HG03095 (cell line): ENCODE data around the gene GSE1.

Experiments
- ATAC-seq: cut with Tn5 transposase; IDR thresholded peaks from one replicate; pipeline ENCODE4 v1.9.1; 2021; ENCODE audit warnings: moderate library complexity; ENCODE audit not compliant: unreplicated experiment

Gene GSE1

DNA sequence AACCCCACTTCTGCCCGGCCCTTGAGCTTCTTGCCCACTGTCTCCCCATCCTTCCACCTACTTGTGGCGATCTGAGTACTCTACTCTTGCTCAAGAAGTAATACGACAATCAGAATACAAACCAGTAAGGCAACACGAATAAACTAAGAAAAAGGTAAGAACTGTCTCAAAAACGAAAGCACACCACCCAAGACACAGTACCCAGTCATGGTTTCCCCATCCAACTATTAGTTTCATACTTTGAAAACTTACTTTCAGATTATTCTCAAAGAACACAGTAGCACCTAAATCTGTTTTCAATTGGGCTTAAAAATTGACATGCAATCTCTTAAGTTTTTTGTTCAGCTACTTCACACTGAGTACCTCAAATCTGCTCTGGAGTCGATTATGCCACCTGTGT, 61.7 kb downstream of the GSE1 start:
- no peak for ATAC-seq

DNA sequence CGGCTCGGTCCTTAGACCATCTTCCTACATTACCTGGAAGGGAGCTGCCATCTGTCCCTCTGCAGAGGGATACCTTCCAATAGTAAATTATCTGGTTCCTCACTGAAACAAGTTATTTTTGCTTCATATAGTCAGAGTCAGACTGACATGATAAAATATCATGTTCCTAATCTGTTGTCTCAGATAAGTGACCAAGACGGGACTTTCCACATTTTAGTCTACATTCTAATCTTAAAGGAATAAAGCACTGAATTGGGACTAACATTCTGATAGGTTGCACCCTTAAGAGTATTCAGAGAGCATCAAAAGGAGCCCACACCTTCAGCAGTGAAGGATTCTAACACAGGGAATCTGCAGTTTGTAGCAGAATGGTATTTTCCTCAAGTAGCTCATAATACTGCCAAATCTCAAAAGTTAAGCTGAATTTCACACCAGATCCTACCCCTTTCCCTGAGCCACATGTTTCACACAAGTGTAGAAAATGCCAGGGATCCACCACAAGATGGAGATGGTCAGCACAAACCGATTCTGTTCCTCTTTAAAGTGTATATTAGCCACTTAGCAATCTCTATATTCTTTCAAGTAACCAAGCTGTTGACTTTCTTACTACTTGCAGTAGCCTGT, 62.2 kb downstream of the GSE1 start:
- no peak for ATAC-seq

DNA sequence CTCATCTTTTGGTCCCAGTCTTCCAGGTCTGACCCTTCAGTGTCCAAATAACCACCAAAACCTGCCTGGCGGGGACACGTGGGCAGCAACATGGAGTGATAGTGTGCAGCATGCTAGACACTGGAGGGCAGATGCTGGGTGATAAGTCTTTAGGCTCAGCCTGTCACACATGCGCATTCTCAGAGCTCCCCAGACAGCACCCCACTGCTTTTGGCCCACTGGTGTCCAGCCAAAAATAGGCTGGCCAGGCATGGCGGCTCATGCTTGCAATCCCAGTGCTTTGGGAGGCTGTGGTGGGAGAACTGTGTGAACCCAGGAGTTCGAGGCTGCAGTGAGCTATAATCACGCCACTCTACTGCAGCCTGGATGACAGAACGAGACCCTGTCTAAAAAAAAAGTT, 63.3 kb downstream of the GSE1 start:
- ATAC-seq: no peak

DNA sequence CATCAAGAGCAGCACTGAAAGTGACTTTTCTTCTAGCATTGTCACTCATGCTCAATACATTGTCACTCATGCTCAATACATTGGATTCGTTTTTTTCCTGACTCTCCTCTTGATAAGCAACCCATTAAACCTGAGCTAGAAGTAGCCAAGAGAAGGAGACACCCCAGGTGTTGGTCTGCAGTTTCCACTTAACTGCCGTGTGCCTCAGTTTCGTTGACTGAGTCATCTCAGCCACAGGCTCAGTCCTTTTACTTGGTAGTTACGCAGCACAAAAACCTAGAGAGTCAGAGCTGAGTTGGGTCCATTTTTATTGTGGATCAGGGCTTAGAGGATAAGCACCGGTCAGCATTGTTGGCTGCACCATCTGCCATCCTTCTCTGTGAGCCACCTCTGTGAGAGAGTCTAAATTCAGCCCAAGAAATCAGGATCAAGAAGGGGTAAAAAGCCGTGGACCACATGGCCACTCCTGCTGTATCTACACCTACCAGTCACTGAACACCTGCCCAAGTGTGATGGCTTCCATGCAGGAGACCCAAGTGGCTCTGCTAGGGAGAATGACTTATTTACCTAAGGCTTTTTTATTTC, 64.4 kb downstream of the GSE1 start:
- no peak for ATAC-seq

DNA sequence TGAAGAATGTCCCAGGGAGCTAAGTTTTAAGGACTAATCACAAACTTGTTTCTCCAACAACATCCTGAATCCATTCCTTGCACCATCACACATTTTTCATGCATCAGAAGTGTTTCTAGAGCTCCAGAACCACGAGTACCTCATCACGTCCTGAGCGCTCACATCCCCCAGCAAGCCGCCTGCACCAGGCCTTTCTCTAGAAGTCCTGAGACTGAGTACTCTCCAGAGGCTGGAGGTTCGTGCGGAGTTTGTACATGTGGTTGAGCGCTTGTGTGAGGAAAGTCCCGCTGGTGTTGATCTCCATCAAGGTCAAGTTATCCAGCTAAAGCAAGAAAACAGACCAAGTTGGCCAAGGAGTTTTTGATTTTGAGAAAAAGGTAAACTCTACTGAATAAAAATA, 64.9 kb downstream of the GSE1 start:
- no peak for ATAC-seq

DNA sequence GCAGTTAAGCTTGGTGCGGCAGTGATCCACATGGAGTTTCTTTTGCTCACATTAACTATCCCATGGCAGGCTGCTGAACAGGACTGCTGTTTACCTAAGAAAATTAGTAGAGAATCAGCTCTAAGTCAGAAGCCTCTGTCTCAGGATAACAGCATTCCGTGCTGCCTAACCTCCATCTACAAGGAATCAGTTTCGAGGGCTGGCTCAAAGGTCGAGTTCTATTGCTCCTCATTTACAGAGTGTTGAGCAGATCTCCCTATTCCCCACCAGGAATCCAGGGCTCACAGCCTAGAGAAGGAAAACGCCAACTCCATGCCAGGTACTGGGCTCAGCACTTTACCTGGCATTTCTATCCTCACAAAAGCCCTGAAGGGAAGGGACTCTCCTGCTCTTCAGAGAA, 65.7 kb downstream of the GSE1 start:
- ATAC-seq: no peak

DNA sequence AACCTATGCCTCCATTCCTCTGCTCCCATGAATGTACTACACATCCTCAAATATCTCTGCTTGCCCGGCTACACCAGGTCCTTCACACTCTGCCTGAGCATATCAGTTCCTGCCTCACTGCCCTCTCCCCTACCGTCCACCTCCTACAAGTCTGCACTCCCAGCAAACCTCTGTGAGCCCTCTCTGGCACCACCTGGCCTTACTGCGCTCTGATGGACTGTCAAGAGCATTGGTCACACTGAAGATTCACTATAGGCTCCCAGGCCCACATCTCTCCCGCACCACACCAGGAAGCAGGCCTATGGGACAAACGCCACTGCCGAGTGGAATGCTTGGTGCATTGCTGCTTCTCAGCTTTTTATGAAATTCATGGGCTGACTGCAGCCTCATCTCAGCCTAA, 66.7 kb downstream of the GSE1 start:
- no peak for ATAC-seq

DNA sequence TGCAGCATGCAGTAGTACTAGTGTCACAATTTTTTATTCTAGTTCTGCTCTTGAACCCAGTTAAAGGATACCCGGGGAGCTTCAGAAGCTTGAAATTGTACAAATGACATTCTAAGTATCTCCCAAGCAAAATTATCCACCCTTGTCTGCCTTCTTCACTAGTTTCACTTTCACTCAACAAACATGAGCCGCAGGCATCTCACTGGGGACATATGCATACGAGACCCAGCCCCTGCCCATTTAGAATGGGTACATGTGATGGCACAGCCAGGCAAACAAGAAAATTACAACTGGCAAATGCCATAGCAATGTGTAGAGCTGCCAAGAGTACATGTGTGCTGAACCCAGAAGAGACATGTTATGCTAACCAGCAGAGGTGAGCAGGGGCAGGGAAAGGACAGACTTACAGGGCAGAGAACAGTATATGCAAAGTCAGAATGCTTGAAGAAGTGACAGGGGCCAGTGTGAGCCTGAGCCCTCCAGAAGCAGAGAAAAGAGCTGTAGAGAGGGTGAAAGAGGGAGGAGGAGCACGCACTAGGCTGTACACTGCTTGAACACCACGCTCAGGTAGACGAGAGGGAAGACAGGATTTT, 67.3 kb downstream of the GSE1 start:
- no peak for ATAC-seq

DNA sequence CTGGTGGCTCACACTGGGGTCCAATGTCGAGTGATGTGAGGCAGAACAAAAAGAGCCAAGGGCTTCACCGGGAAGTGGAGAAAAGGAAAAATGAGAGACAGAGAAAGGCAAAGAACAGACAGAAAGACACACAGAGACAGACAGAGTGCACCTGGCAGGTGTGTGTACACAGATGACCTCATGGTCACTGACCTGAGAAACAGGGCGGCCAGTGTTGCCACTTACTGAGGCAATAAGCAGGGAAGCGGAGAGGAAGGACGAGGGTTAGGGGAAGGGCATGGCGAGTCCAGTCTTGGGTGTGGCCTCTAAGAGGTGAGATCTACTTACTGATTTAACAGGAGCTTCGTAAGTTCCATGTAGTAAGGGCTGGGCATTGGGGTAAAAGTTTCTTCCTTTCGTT, 68.1 kb downstream of the GSE1 start:
- no peak for ATAC-seq

DNA sequence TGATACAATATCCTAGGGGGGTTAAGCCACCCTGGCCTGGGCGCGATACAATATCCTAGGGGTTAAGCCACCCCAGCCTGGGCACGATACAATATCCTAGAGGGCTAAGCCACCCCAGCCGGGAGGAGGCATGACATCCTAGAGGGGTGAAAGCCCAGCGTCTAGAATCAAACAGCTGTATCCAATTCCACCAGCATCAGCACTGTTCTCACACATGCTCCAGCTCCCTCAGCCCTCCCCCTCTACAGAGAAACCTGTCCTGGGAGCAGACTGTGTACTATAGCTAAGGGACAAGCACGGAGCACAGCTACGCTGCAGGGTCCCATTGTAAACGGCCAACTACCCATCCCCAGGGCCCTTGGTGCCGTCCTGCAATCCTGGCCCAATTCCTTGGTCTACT, 69.4 kb downstream of the GSE1 start:
- no peak for ATAC-seq

DNA sequence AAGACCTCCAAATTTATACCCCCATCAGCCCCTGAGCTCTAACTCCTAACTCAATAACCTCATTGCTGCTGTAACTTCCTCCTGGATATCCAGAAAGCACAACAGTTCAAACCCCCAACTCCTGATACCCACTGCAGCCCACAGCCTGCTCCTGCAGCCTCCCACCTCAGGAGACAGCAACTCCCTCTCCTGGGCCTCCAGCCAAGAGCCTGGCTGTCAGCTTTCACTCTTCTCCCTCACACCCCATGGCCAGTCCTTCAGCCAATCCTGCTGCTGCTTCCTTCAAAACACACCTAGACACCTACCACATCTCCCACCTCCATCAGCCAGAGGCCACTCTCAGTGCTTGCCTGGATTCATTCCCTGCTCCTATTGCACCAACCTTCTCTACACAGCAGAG, 70.2 kb downstream of the GSE1 start:
- ATAC-seq: no peak

DNA sequence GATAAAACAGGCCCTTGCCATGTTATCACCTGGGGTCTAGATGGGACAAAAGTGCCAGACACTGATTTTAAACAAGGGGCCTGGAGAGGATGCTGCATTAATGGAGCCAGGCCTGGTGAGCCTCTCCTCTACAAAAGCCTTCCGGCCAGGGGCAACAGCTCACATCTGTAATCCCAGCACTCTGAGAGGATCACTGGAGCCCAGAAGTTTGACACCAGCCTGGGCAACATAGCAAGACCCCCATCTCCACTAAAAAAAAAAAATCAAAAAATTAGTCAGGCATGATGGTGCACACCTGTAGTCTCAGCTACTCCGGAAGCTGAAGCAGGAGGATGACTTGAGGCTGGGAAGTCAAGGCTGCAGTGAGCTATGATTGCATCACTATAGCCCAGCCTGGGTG, 72.1 kb downstream of the GSE1 start:
- no peak for ATAC-seq

DNA sequence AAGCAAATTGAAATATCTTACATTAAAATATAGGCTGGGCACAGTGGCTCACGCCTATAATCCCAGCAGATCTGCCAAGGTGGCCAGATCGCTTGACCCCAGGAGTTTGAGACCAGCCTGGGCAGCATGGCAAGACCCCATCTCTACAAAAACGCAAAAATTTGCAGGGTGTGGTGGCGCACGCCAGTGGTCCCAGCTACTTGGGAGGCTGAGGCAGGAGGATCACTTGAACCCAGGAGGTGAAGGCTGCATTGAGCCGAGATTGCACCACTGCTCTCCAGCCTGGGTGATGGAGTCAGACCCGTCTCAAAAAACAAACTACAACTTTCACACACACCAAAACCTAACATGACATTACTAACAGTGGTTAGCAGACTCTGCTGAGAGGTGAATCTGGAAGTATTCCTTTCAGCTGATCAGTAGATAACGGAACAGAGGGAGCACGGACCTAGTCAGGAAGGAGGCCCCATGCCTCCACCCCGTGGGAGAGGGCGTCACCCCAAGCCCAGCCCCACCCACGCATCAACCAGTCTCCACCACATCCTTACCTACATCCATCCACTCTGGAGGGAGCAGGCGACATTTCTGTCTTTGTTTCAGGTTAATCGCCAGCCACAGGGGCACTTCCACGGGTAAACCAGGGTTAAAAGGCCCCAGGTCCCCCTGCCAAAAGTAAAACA, 73.9 kb downstream of the GSE1 start:
- ATAC-seq: no peak

DNA sequence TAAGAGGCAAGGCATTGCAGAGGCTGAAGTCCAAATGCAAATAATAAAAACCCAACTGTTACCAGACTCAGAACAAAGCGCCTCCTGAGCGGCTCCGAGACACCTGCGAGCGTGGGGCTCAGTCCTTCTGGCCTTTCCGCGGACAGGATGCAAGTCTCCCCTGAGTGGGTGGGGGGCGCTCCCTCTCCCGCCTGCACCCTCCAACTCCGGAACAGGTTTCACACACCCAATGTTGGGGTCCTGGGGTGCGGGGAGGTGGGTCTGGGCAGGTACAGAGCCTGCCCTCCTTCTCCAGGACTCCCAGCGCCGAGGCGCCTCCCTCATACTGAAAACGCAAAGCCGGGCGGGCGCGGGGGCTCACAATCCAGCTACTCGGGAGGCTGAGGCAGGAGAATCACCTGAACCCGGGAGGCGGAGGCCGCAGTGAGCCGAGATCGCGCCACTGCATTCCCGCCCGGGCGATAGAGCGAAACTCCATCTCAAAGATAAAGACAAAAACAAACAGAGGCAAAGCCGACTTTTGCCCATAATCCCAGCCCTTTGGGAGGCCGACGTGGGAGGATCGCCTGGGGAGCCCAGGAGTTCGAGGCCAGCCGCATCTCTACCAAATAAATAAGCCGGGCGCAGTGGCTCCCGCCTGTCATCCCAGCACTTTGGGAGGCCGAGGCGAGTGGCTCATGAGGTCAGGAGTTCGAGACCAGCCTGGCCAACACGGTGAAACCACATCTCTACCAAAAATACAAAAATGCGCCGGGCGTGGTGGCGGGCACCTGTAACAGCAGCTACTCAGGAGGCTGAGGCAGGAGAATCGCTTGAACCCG, 74.7 kb downstream of the GSE1 start:
- no peak for ATAC-seq

DNA sequence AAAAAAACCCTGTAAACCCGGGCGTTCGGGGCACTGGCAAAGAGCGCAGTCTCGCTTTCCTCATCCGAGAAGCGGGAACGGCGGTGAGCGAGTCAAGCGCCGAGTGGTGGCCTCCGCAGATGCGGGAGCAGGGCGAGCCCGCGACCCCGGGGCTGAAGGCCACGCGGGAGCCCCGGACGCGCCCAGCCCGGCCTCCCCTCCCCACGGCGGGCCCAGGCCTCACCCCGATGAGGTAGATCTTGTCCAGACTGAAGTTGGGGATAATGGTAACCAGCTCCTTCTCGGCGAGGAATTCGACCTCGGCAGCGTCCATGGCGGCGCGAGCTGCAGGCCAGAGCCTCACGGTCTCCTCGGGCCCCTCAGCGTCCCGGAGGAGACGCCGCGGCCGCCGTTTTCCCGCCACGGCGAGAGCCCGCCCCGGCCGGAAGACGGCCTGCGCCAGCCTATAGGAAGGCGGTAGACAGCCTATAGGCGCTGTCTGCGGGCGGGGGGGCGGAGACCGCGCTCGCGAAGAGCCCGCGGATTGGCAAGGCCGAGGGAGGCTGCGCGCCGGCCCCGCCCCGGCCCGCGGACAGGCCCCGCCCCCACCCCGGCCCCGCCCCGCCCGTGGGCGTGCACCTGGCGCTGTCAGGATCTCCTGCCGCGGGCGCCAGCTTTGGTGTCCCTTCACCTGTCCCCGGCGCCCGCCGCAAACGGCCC, 75.6 kb downstream of the GSE1 start, which contains the start of gene GINS2:
TSS of gene GINS2 (minus strand) at position 369 of the 699 bp plus-strand sequence. CDS start at position 313, 56 bp downstream.
- ATAC-seq: peak; percentile 91

DNA sequence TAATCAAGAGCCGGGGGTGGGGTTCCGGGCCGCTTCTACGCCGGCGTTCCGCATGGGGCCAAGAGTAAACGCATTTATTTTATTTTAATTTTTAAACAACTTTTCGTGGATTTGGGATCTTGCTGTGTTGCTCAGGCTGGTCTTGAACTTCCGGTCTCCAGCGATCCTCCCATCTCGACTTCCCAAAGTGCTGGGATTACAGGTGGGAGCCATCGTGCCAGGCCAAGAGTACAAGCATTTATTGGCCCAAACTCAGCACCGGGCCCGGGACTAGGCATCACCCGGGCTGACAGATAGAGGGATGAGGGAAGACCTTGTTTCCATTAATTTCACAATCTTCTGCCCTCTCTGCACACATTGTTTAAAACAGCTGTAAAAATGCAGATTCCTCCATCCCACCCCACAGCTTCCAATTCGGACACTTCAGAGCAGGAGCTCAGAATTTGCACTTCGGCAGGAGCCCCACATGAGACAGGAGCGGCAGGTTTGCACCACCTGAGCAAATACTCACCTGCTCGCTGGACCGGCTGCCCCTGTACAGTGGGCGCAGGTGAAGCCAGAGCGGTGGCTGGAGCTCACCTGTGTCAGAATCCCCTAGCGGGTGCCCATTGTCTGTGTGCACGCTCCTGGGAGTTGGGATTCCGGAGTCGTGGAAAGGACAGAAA, 76.3 kb downstream of the GSE1 start:
- no peak for ATAC-seq

DNA sequence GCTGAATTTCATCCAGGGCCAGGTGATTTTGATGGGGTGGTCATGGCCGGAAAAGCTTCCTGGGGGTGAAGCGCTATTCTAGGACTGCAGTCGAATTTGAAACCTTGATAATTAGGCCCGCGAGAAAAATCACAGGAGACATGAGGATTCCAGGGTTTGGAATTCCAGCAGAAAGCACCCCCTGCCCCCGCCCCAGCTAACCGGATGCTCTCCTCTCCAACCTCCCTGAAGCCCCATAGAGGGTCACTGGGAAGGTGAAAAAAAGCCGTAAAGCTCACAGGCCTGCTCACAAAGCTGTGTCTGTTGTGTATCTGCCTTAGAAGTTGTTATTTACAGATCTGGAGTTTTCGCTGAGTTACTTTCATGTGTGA, 76.8 kb downstream of the GSE1 start:
- no peak for ATAC-seq

DNA sequence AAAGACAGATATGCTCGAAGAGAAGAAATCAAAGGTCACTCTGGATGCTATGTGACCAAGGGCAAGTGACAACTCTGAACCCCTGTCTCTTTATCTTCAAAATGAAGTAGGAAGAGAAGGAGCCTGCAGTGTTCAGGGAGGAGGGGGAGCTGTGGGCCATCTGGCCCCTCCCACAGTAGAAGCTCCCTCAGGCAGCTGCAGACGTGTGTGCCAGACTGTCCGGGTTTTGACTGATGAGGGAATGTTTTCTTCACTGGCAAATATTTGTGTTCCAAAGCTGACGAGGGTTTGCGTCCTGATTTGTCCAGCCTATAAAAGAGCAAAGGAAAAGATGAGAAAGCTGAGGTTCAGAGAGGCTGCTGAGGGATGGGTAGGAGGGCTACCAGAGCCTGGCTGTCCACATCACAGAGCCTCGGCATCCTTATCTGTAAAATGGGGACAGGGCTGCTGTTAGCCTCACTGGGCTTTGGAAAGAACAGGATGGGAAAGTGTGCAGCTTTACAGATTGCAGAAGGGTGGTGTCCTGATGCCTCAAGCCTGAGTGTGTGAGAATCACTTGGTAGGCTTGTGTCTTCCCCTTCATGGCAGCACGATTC, 77.4 kb downstream of the GSE1 start:
- no peak for ATAC-seq

DNA sequence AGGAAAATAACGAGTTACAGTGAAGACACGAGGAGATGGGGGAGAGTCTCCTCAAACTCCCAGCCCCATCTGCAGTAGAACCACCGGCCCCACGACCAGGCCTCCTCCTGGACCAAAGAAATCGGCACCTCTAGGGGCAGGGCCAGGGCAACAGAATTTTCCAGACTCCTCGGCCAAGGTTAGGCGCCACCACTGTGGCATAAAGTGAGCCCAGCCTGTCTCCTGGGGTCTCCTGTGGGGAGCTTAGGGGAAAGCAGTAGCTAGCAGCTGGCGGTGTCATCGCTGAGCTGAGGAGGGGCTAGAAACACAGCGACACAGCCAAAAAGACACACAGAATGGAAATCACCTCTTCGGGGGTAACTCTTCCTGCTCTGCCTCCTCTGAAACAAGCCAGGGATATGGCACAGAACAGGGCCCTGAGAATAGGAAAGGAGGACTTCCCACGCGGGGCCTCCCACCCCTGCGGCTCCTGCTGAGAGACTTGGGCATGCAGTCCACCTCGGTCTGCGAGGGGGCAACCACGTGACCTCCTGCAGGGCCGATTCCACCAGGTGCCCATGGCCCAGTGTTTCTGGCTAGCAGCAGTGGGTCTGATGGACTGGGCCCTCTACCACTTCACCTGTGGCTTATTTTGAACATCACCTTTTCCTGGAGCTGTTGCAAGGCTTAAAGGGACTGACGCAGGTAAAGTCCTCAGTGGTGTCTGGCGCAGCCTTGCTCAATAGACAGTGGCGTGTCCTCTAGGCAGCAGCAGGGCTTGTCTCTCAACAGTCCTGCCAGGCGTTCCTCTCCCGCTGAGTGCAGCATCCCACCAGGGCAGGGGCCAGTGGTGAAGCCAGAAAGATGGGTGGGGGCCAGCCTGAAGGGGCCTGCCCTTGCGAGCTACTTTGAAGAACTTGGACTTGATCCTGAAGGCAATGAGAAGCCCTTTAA, 82.3 kb downstream of the GSE1 start:
- no peak for ATAC-seq
